SW480 (cell line): Measurements from ENCODE around the gene ATP5PD.

ENCODE experiments used
- DNase-seq: peaks from one replicate; pipeline ENCODE4 v3.0.0-alpha.2; 2016; ENCODE audit warnings: low spot score

ATP5PD gene

DNA sequence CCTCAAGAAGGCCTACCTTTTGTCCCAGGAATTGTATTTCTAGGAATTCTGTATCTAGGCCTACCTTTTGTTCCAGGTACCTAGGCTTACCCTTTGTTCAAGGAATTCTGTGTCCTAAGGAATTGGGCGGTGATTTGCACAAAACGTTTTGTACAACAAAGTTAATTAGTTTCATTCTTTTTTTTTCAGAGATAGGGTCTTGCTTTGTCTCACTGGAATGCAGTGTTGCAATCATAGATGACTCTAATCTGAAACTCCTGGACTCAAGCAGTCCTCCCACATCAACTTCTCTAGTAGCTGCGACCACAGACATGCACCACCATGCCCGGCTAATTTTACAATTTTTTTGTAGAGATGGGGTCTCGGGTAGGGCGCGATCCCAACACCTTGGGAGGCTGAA lies 52.3 kb downstream of the ATP5PD start:
- no peak for DNase-seq

GRCh38 chr17:74992223-74992622 lies 54.5 kb downstream of the ATP5PD start:
- no peak for DNase-seq

DNA sequence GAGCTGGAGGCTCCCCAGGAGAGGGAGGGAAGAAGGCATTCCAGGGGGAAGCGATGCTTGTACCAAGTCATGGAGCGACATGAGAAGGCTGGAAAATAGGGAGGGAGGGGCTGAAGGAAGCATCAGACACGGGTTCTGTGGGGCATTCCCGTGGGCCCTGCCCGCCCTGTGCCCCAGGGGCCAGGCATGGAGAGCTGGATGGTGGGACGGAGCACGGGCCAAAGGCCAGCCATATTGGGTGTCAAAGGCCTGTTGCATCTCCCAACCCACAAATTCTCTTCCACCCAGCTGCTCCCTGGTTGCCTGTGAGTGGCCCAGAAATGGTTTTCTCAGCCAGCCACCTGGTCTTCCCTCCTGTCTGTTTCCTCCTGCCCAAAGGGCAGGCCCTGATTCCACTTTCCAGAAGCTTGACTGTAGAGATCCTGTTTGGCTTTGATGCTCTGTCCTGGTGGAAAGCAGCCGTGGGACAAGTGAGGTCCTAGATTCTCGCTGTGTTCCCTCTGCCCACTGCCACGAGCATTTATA lies 56.1 kb downstream of the ATP5PD start:
- no peak for DNase-seq
